ENCODE results near the gene NARF. TPM values are rescaled to one million over a fixed set of nuclear protein-coding genes. Genes with fewer than 3 reads are reported as not detected.

The NARF gene
- total and polyA plus RNA-seq, 9 donors: 32.1 to 77.5 (median 55.4) TPM

DNA sequence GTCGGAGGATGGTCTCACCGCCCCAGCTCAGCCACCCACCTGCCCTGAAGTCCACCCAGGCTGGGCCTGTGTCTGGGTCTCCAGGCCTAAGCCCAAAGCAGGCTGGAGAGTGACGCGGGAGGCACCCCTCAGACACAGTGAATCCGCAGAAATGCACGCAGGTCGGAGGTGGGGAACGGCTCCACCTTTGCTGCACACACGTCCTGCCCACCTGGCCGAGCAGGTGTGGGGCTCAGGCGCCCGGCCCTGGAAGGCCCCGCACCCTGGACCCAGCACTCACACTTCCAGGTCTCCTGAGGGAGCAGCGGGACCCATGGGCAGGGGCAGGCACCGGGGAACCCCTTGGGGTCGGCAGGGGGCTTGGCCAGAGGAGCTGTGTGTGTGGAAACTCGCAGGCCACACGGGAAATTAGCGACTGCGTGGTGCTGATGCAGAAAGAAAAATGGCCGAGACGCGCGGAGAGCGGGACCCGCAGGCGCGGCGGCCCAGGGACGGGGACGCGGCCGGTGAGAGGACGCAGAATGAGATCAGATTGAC is 18.6 kb upstream of the NARF start:
- Histone ChIP-seq H3K27me3 (ENCODE audit: control insufficient read depth, insufficient read depth, low read length) (no peaks in the 10 kb centered on the region), H3K4me3 (ENCODE audit: low read length) (no peak overlapping the region), H3K9me3 (replicated peaks; ENCODE audit: control insufficient read depth, low read depth, low read length) (no peaks in the 10 kb centered on the region), H3K36me3 (ENCODE audit: control insufficient read depth, insufficient read depth, low read length) (peaks cover 58% of the 10 kb centered on the region), H3K27ac (ENCODE audit: low read length) (no peak overlapping the region), H3K4me1 (ENCODE audit: control insufficient read depth, insufficient read depth, low read length) (peaks cover 11% of the 10 kb centered on the region)
- WGBS (ENCODE audit: insufficient coverage): 88% methylated on average over 24 of the region's 34 CpGs
- no peak for DNase-seq

DNA sequence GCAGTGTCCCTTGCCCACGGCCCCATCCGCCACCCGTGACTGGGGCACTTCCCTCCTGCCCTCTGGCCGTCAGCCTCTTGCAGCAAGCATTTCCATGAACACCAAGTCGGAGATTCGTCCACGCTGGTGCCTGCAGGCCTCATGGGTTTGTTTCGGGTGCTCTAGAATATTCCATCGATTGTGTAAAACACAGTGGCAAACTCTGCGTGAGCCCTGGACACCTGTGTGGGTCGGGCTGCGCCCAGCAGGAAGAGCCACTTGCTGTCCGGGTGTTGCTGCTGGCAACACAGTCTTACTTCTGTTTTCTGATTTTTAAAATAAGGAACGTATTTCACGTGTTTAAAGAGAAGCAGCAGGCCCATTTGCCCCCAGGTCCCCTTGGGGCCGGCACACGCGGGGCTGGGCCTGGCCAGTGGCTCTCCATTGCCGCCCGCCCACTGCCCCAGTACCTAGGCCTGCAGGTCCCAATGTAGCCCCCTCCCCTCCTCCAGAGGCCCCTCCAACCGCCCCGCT is 18.0 kb upstream of the NARF start:
- 68% methylated on average over 14 of the region's 22 CpGs for WGBS (ENCODE audit: insufficient coverage)
- Histone ChIP-seq H3K27me3 (ENCODE audit: control insufficient read depth, insufficient read depth, low read length) (no peaks in the 10 kb centered on the region), H3K36me3 (ENCODE audit: control insufficient read depth, insufficient read depth, low read length) (peaks cover 60% of the 10 kb centered on the region), H3K4me1 (ENCODE audit: control insufficient read depth, insufficient read depth, low read length) (peaks cover 12% of the 10 kb centered on the region), H3K27ac (ENCODE audit: low read length) (peak overlapping the region; percentile 55), H3K9me3 (replicated peaks; ENCODE audit: control insufficient read depth, low read depth, low read length) (no peaks in the 10 kb centered on the region), H3K4me3 (ENCODE audit: low read length) (no peak overlapping the region)
- peak; percentile 53 for DNase-seq

DNA sequence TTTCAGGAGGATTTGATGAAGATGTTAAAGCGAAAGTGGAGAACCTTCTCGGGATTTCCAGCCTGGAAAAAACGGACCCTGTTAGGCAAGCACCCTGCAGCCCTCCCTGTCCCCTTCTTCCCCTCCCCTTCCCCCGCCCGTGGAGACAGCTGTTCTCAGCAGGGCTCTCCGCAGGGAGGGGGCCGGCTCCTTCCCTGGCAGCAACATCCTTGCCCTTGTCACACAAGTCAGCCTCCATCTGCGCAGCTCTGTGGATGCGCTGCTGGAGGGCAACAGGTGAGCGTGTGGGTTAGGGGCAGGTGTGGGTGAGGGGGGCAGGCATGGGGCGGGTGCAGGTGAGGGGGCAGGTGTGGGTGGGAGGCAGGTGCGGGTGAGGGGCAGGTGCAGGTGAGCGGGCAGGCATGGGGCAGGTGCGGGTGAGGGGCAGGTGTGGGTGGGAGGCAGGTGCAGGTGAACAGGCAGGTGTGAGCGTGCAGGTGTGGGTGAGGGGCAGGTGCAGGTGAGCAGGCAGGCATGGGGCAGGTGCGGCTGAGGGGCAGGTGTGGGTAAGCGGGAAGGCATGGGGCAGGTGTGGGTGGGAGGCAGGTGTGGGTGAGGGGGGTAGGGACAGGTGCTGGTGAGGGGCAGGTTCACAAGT is 17.4 kb upstream of the NARF start:
- 42% methylated on average over 11 of the region's 17 CpGs for WGBS (ENCODE audit: insufficient coverage)
- Histone ChIP-seq H3K4me3 (ENCODE audit: low read length) (no peak overlapping the region), H3K36me3 (ENCODE audit: control insufficient read depth, insufficient read depth, low read length) (peaks cover 59% of the 10 kb centered on the region), H3K27me3 (ENCODE audit: control insufficient read depth, insufficient read depth, low read length) (no peaks in the 10 kb centered on the region), H3K27ac (ENCODE audit: low read length) (peak overlapping the region; percentile 55), H3K9me3 (replicated peaks; ENCODE audit: control insufficient read depth, low read depth, low read length) (no peaks in the 10 kb centered on the region), H3K4me1 (ENCODE audit: control insufficient read depth, insufficient read depth, low read length) (peaks cover 14% of the 10 kb centered on the region)
- DNase-seq: peak; percentile 75

GRCh38 chr17:82441691-82442487 is 16.7 kb upstream of the NARF start:
- no peak overlapping the region for H3K27ac ChIP-seq (ENCODE audit: low read length)
- H3K27me3 ChIP-seq (ENCODE audit: control insufficient read depth, insufficient read depth, low read length): no peaks in the 10 kb centered on the region
- no peaks in the 10 kb centered on the region for H3K9me3 ChIP-seq (replicated peaks; ENCODE audit: control insufficient read depth, low read depth, low read length)
- H3K4me3 ChIP-seq (ENCODE audit: low read length): no peak overlapping the region
- H3K4me1 ChIP-seq (ENCODE audit: control insufficient read depth, insufficient read depth, low read length): peaks cover 14% of the 10 kb centered on the region
- no peak for DNase-seq
- 77% methylated on average over 23 of the region's 27 CpGs for WGBS (ENCODE audit: insufficient coverage)
- H3K36me3 ChIP-seq (ENCODE audit: control insufficient read depth, insufficient read depth, low read length): peaks cover 57% of the 10 kb centered on the region

- peaks cover 14% of the 10 kb centered on the region for H3K4me1 ChIP-seq (ENCODE audit: control insufficient read depth, insufficient read depth, low read length)
- no peaks in the 10 kb centered on the region for H3K9me3 ChIP-seq (replicated peaks; ENCODE audit: control insufficient read depth, low read depth, low read length)
- no peak for DNase-seq
- no peak overlapping the region for H3K27ac ChIP-seq (ENCODE audit: low read length)
- peaks cover 52% of the 10 kb centered on the region for H3K36me3 ChIP-seq (ENCODE audit: control insufficient read depth, insufficient read depth, low read length)
- WGBS (ENCODE audit: insufficient coverage): 82% methylated on average over 24 of the region's 28 CpGs
- no peak overlapping the region for H3K4me3 ChIP-seq (ENCODE audit: low read length)
- H3K27me3 ChIP-seq (ENCODE audit: control insufficient read depth, insufficient read depth, low read length): no peaks in the 10 kb centered on the region
Measured at GRCh38 chr17:82442643-82443464, 15.7 kb upstream of the NARF start.

GRCh38 chr17:82443465-82444283 is 14.9 kb upstream of the NARF start:
- WGBS (ENCODE audit: insufficient coverage): 85% methylated on average over 28 of the region's 40 CpGs
- Histone ChIP-seq H3K27me3 (ENCODE audit: control insufficient read depth, insufficient read depth, low read length) (no peaks in the 10 kb centered on the region), H3K36me3 (ENCODE audit: control insufficient read depth, insufficient read depth, low read length) (peaks cover 50% of the 10 kb centered on the region), H3K4me3 (ENCODE audit: low read length) (no peak overlapping the region), H3K27ac (ENCODE audit: low read length) (no peak overlapping the region), H3K4me1 (ENCODE audit: control insufficient read depth, insufficient read depth, low read length) (peaks cover 14% of the 10 kb centered on the region), H3K9me3 (replicated peaks; ENCODE audit: control insufficient read depth, low read depth, low read length) (no peaks in the 10 kb centered on the region)
- DNase-seq: no peak

GRCh38 chr17:82444284-82444893 is 14.2 kb upstream of the NARF start:
- 88% methylated on average over 35 of the region's 35 CpGs for WGBS (ENCODE audit: insufficient coverage)

DNA sequence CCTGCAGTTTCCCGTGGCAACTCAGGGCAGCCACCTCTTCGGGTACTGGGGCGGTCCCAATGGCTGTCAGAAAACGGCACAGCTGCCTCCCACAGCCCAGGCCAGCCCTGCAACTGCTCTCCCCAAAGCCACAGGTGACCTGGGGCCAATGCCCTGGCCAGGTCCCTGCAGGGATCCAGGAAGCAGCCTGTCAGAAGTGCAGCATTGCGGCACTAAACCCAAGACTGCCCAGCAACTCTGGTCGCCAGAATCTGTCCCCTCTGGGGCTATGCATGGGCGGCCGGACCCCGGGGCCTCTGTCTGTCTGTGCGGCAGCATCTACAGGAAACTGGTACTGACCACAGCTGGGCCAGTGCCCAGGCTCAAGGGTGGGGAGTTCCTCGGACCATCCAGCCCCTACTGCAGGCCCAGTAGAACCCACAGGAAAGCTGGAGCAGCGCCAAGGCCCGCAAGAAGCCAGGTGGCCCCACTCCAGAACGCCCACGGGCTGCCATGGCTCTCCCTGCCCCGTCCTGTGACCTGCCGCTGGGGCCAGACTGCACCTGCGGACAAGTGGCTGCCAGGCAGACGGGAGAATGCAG is 13.5 kb upstream of the NARF start:
- peaks cover 25% of the 10 kb centered on the region for H3K4me1 ChIP-seq (ENCODE audit: control insufficient read depth, insufficient read depth, low read length)
- 67% methylated on average over 18 of the region's 19 CpGs for WGBS (ENCODE audit: insufficient coverage)

More at GRCh38 chr17:82444284-82444893, 14.2 kb upstream of the NARF start:
- Histone ChIP-seq H3K4me3 (ENCODE audit: low read length) (no peak overlapping the region), H3K36me3 (ENCODE audit: control insufficient read depth, insufficient read depth, low read length) (peaks cover 47% of the 10 kb centered on the region), H3K9me3 (replicated peaks; ENCODE audit: control insufficient read depth, low read depth, low read length) (no peaks in the 10 kb centered on the region), H3K27ac (ENCODE audit: low read length) (no peak overlapping the region), H3K27me3 (ENCODE audit: control insufficient read depth, insufficient read depth, low read length) (no peaks in the 10 kb centered on the region), H3K4me1 (ENCODE audit: control insufficient read depth, insufficient read depth, low read length) (peaks cover 19% of the 10 kb centered on the region)
- no peak for DNase-seq

GRCh38 chr17:82445542-82445941 is 13.0 kb upstream of the NARF start:
- H3K27me3 ChIP-seq (ENCODE audit: control insufficient read depth, insufficient read depth, low read length): no peaks in the 10 kb centered on the region
- WGBS (ENCODE audit: insufficient coverage): 81% methylated on average over 13 of the region's 13 CpGs
- peaks cover 24% of the 10 kb centered on the region for H3K4me1 ChIP-seq (ENCODE audit: control insufficient read depth, insufficient read depth, low read length)
- H3K9me3 ChIP-seq (replicated peaks; ENCODE audit: control insufficient read depth, low read depth, low read length): no peaks in the 10 kb centered on the region
- DNase-seq: no peak
- H3K36me3 ChIP-seq (ENCODE audit: control insufficient read depth, insufficient read depth, low read length): peaks cover 46% of the 10 kb centered on the region
- H3K4me3 ChIP-seq (ENCODE audit: low read length): no peak overlapping the region
- H3K27ac ChIP-seq (ENCODE audit: low read length): no peak overlapping the region

More for the DNA sequence above, 13.5 kb upstream of the NARF start:
- Histone ChIP-seq H3K27ac (ENCODE audit: low read length) (no peak overlapping the region), H3K9me3 (replicated peaks; ENCODE audit: control insufficient read depth, low read depth, low read length) (no peaks in the 10 kb centered on the region), H3K36me3 (ENCODE audit: control insufficient read depth, insufficient read depth, low read length) (peaks cover 46% of the 10 kb centered on the region), H3K27me3 (ENCODE audit: control insufficient read depth, insufficient read depth, low read length) (no peaks in the 10 kb centered on the region), H3K4me3 (ENCODE audit: low read length) (no peak overlapping the region)
- no peak for DNase-seq

Data from muscle of leg (tissue), 11 donors.